ENCODE measurements around the gene ZNF331. TPM values are rescaled to one million over a fixed set of nuclear protein-coding genes. Genes with fewer than 3 reads are reported as not detected.

ZNF331 gene
- total and polyA plus RNA-seq, 2 of the 8 experiments (the other 6 are each of a cell fraction or from before 2014, with no cell fraction given): 30.0 to 44.1 TPM

GRCh38 chr19:53621885-53622740, 84.2 kb downstream of the ZNF331 start:
- no peaks in the 10 kb centered on the region for H3K23me2 ChIP-seq (ENCODE audit: low read depth, low read length)
- no peak overlapping the region for H3K56ac ChIP-seq (replicated peaks; ENCODE audit: insufficient read length, low read depth, low read length)
- no peak overlapping the region for H3K4ac ChIP-seq (replicated peaks; ENCODE audit: insufficient read length, low read depth, low read length)

More at GRCh38 chr19:53621885-53622740, 84.2 kb downstream of the ZNF331 start:
- H3K79me1 ChIP-seq (ENCODE audit: low read depth, low read length): no peaks in the 10 kb centered on the region
- H2BK12ac ChIP-seq (ENCODE audit: low read depth, low read length): peak overlapping the region; percentile 68; the same call in 1 of the 2 replicates
- H2BK20ac ChIP-seq (ENCODE audit: low read length): peak overlapping the region; percentile 99; the same call in 1 of the 2 replicates
- no peak overlapping the region for H4K5ac ChIP-seq (ENCODE audit: insufficient read length, low read depth, low read length)
- no peaks in the 10 kb centered on the region for H3K79me2 ChIP-seq (ENCODE audit: control insufficient read depth in 1 of 2, insufficient read depth in 2 of 2, low read length in 2 of 2)
- no peaks in the 10 kb centered on the region for H3K9me3 ChIP-seq (ENCODE audit: insufficient read depth in 2 of 2, low read depth in 1 of 2, low read length in 1 of 2)
- DNase-seq (ENCODE audit: low read depth in 1 of 2, low spot score in 2 of 2) (no peak), FAIRE-seq (no peak)
- no peaks in the 10 kb centered on the region for H3K36me3 ChIP-seq (ENCODE audit: control insufficient read depth in 2 of 4, insufficient read depth in 4 of 4, low read length in 3 of 4)
- no peak overlapping the region for H3K14ac ChIP-seq (ENCODE audit: insufficient read length)
- H3K18ac ChIP-seq (ENCODE audit: extremely low read depth, low read length): peak overlapping the region; percentile 39; the same call in 1 of the 2 replicates
- TF ChIP-seq MAX (IDR thresholded peaks at IDR 0.05): no peak
- TF ChIP-seq TBP (IDR thresholded peaks at IDR 0.05; ENCODE audit: low read depth, low read length): 0 out of 2 replicates have a peak, but pooled peaks have one; percentile 51
- TF ChIP-seq POLR2AphosphoS5 (IDR thresholded peaks at IDR 0.05; ENCODE audit: low read depth, low read length): 0 out of 2 replicates have a peak, but pooled peaks have one; percentile 42
- no peak for TF ChIP-seq KDM5A (IDR thresholded peaks at IDR 0.05; ENCODE audit: low read length)
- TF ChIP-seq TAF7 (optimal IDR thresholded peaks at IDR 0.05; ENCODE audit: borderline replicate concordance, low read depth, low read length): peak; percentile 88
- TF ChIP-seq SP2 (IDR thresholded peaks at IDR 0.05; ENCODE audit: low read length): no peak
- no peak for TF ChIP-seq MAFK (IDR thresholded peaks at IDR 0.05; ENCODE audit: low read depth, low read length)
- no peak for TF ChIP-seq SRF (IDR thresholded peaks at IDR 0.05; ENCODE audit: low read depth, low read length)
- TF ChIP-seq CEBPB (IDR thresholded peaks at IDR 0.05; ENCODE audit: low read depth, low read length): 0 out of 2 replicates have a peak, but pooled peaks have one; percentile 6
- no peak for TF ChIP-seq SP1 (IDR thresholded peaks at IDR 0.05; ENCODE audit: low read depth, low read length)
- TF ChIP-seq BCL11A (IDR thresholded peaks at IDR 0.05; ENCODE audit: low read depth in 2 of 2, low read length in 2 of 2): no peak
- TF ChIP-seq POLR2A (IDR thresholded peaks at IDR 0.05; ENCODE audit: control extremely low read depth in 1 of 2, low read depth in 2 of 2, low read length in 2 of 2): peak in 1 of 2 experiments; percentile 49; a peak in 1 of 3 replicates
- H3K4me3 ChIP-seq (ENCODE audit: extremely low read depth in 1 of 4, insufficient read depth in 2 of 4, low read depth in 3 of 4, low read length in 4 of 4): no peak overlapping the region
- no peaks in the 10 kb centered on the region; a peak in 1 of 7 replicates for H3K4me1 ChIP-seq (replicated peaks in 1 of 4; ENCODE audit: control insufficient read depth in 3 of 4, insufficient read depth in 4 of 4, low read length in 3 of 4)
- H3K27ac ChIP-seq (ENCODE audit: low read depth, low read length): no peak overlapping the region
- POLR2A ChIA-PET (ENCODE audit: partially characterized antibody): interaction anchor here (0.5 to 0.9 kb wide), 4 partner anchors 8 to 45 kb away, joined by 3 to 4 read pairs (median 4); no protein-coding TSS in a partner anchor
- no peaks in the 10 kb centered on the region for H3K27me3 ChIP-seq (replicated peaks in 1 of 4; ENCODE audit: control insufficient read depth in 3 of 4, extremely low read depth in 1 of 4, insufficient read depth in 3 of 4, low read length in 3 of 4)
- 86% methylated on average over 8 of the region's 8 CpGs; no CpG with 5 or more reads in 1 of the 2 experiments for WGBS, 2 experiments (ENCODE audit: extremely low coverage in 1 of 2, insufficient coverage in 1 of 2, insufficient read length in 1 of 2, insufficient replicate concordance in 2 of 2, low coverage in 1 of 2, low lambda C conversion rate in 2 of 2, missing lambda C conversion rate in 1 of 2)
- peak overlapping the region; percentile 86 for H2AFZ ChIP-seq (ENCODE audit: low read length)
- H2AK5ac ChIP-seq (ENCODE audit: low read depth, low read length): 0 out of 2 replicates have a peak overlapping the region, but pooled peaks have one; percentile 49
- H2BK15ac ChIP-seq (ENCODE audit: low read length): peak overlapping the region; percentile 61; the same call in 1 of the 2 replicates
- H4K20me1 ChIP-seq (replicated peaks in 1 of 2; ENCODE audit: control insufficient read depth in 1 of 2, insufficient read depth in 2 of 2, low read length in 2 of 2): no peaks in the 10 kb centered on the region
- CTCF ChIA-PET (ENCODE audit: partially characterized antibody): no interaction called here
- H3K9ac ChIP-seq (replicated peaks in 1 of 4; ENCODE audit: extremely low read depth in 1 of 4, low read depth in 3 of 4, low read length in 3 of 4): no peak overlapping the region
- peak overlapping the region; percentile 52 for H4K91ac ChIP-seq (replicated peaks; ENCODE audit: insufficient read length, low read length)
- no peak overlapping the region for H4K8ac ChIP-seq (ENCODE audit: extremely low read depth, insufficient read depth, low read length)
- no peak overlapping the region for H3K4me2 ChIP-seq (ENCODE audit: insufficient read depth in 1 of 2, low read depth in 2 of 2, low read length in 2 of 2)
- peak overlapping the region; percentile 37; the same call in 1 of the 2 replicates for H2BK5ac ChIP-seq (ENCODE audit: low read depth, low read length)
- H3K23ac ChIP-seq (ENCODE audit: insufficient read length): no peak overlapping the region
- H2BK120ac ChIP-seq (replicated peaks; ENCODE audit: low read depth, low read length): peak overlapping the region; percentile 60

Measured in H1 (cell line).